NCI-H82 treated with DMSO at 0.1 percent for 48 hours (cell line): Measurements from ENCODE around the gene TMEM130.
"Not testable (repeated sequence)": the region's sequence is repeated elsewhere in the genome, so short reads cannot be mapped to it uniquely, and the experiment has no call there.

Experiments used
- DNase-seq: peaks from one replicate; lab custom pipeline; 2025; ENCODE audit not compliant: unreplicated experiment; lab: John Stamatoyannopoulos, UW

Gene TMEM130

DNA sequence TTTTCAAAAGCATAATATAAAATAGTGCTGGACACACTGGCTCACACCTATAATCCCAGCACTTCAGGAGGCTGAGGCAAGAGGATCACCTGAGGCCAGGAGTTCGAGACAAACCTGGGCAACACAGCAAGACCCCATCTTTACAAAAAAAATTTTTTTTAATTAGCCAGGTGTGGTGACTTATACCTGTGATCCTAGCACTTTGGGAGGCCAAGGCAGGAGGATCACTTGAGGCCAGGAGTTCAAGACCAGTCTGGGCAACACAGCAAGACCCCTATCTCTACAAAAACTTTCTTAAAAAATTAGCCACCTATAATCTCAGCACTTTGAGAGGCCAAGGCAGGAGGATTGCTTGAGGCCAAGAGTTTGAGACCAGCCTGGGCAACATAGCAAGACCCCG lies 27.3 kb downstream of the TMEM130 start:
- not testable (repeated sequence) for DNase-seq

DNA sequence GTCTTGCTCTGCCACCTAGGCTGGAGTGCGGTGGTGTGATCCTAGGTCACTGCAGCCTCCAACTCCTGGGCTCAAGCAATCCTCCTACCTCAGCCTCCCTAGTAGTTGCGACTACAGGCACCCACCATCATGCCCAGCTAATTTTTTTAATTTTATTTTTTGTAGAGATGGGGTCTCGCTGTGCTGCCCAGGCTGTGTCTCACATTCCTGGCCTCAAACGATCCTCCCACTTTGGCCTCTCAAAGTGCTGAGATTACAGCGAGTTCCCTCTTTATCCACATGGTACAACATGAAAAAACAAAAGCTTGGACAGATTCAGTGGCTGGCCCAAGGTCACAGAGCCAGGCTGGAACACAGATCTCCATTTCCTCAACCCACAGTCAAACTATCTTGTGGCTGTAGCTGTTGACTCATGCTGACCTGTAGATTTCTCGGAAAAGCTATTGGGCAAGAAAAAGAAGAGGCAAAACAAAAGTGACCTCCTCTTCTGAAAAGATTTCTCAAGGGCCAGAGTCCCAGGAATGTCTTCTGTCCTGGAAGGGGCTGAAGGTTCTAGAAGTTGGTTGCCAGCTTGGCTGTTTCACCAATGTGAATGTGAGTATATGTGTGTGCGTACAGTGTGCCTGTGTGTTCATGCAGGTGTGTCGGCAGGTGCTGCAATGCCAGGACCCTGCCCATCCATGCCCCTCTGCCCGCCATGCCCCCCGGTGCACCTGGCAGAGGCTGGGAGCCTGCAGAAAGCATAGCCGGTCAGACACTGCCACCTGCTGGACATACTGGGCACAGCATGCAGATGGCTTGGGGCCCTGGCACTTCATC lies 28.4 kb downstream of the TMEM130 start:
- no peak for DNase-seq

GRCh38 chr7:98840722-98841121 lies 29.1 kb downstream of the TMEM130 start:
- DNase-seq: no peak

- DNase-seq: no peak
Measured at GRCh38 chr7:98840096-98840495, 29.7 kb downstream of the TMEM130 start.

GRCh38 chr7:98837630-98837972 lies 32.2 kb downstream of the TMEM130 start:
- no peak for DNase-seq

- no peak for DNase-seq
Measured at GRCh38 chr7:98836811-98837629, 32.8 kb downstream of the TMEM130 start.

- DNase-seq: no peak
Measured at GRCh38 chr7:98834949-98835348, 34.9 kb downstream of the TMEM130 start.

DNA sequence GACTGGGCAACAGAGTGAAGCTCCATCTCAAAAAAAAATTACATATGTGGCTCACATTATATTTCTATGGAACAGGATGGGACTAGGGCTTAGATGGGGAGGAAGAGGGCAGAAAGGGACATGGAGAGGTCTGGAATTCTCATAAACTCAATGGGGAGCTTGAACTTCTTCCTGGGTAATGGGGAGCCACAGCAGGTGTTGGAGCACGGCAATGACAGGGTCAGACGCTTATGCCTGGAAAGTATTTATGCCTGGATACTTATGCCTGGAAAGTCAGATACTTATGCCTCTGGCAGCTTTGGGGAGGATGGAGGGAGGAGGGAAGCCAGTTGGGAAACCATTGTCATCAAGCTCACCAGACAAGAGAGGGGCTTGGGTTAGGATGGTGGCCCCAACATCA lies 36.8 kb downstream of the TMEM130 start:
- DNase-seq: no peak

- no peak for DNase-seq
Measured at GRCh38 chr7:98831641-98832221, 38.1 kb downstream of the TMEM130 start.

GRCh38 chr7:98830972-98831548 lies 38.8 kb downstream of the TMEM130 start:
- DNase-seq: no peak

GRCh38 chr7:98828368-98828767 lies 41.4 kb downstream of the TMEM130 start:
- DNase-seq: no peak

GRCh38 chr7:98827258-98827657 lies 42.6 kb downstream of the TMEM130 start:
- no peak for DNase-seq

DNA sequence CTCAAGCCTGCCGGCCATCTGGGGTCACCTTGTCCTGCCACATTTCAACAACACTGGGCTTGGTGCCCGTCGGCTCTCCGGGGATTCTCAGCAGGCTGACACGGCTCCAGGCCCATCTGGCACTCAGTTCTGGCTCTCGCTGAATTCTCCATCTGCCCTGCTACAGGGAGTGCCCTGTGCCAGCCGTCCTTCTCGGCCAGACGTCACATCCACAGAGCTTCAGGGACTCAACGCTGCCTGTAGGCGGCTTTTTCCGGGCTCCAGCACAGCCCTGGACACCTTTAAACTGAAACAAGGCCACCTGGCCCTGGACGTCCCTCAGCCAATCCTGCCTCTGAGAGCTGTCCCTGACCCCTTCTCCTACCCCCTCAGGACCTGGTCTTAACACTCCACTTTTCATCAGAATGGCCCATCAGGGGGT lies 43.0 kb downstream of the TMEM130 start:
- DNase-seq: no peak

DNA sequence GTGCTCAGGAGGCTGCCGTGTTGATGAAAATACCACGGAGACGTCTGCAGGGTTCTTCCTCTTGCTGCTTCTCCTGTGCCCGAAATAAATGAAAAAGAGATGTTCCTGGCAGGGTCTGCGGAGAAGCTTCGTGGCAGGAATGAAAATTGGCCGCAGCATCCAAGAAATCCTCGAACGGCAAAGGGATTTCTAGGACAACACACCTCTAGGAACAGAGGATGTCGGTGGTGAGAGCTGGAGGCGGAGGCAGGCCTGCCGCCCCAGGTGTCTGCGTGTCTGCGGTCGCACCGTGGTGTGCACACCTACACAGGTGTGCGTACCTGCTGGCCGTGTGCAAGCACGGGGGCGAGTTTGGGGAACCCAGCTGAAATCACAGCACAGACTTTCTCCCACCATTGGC lies 43.4 kb downstream of the TMEM130 start:
- DNase-seq: no peak

- DNase-seq: no peak
Measured at GRCh38 chr7:98823226-98823625, 46.6 kb downstream of the TMEM130 start.

DNA sequence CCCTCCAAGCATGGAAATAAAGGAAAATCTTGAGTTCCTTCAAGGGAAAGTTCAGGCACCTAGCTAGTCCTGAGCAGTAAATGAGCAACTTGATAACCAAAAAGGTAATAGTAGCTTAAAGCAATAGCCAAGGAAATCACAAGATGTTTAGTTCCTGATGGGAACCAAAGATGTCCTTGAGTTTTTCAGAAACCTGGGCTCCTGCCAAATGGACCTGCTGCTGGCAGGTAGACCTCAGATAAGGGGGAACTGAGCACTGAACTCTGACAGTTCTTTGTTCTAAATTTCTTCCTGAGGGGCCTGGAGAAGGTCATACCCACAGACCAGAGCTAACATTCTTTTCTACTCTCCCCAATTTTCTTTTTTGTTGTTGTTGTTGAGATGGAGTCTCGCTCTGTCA lies 48.5 kb downstream of the TMEM130 start:
- no peak for DNase-seq

DNA sequence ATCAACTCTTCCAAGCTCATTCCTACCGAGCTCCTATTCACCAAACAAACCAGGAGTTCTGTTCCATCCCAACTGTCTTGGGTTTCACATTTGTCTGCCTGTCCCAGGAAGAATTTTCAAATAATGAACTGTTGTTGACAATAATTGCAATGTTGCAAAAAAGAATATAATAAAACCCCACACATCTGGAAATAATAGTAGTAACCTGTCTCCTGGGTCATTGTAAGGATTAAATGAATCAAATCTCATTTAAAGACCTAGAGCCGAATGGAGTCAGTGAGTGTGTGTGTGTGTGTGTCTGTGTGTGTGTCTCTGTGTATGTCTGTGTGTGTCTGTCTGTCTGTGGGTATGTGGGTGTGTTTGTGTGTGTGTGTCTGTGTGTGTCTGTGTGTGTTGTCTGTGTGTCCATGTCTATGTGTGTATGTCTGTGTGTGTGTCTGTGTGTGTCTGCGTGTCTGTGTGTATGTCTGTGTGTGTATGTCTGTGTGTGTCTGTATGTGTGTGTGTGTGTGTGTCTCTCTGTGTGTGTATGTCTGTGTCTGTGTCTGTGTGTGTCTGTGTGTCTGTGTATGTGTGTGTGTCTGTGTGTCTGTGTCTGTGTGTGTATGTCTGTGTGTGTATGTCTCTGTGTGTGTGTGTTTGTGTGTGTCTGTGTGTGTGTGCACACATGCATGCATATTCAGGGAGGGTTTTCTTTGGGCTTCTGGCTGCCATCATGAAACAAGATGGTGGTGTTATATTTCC lies 52.7 kb downstream of the TMEM130 start:
- no peak for DNase-seq

- DNase-seq: no peak
Measured at GRCh38 chr7:98816241-98816640, 53.6 kb downstream of the TMEM130 start.

DNA sequence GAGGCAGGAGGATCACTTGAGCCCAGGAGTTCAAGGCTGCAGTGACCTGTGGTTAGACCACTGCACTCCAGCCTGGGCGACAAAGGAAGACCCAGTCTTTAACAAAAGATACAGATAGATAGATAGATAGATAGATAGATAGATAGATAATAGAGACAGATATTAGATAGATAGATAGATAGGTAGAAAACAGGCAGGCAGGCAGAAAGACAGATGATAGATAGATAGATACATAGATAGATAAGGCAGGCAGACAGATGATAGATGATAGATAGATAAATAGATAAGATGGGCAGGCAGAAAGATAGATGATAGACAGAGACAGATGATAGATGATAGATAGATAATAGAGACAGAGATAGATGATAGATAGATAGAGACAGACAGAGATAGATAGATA lies 54.5 kb downstream of the TMEM130 start:
- DNase-seq: no peak

DNA sequence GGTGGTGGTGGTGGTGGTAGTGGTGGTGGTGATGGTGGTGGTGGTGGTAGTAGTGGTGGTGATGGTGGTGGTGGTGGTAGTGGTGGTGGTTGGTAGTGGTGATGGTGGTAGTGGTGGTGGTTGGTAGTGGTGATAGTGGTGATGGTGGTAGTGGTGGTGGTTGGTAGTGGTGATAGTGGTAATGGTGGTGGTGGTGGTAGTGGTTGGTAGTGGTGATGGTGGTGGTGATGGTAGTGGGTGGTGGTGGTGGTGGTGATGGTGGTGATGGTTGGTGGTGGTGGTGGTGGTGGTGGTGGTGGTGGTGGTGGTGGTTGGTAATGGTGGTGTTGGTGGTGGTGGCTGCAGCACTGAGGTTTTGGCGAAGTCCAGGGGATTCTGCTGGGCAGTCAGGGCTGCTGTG lies 58.5 kb downstream of the TMEM130 start:
- DNase-seq: no peak
